NCI-H2107 (cell line): Measurements from ENCODE around the gene TP53I13.

ENCODE experiments used
- DNase-seq: peaks from one replicate; lab custom pipeline; 2025; lab: John Stamatoyannopoulos, UW

The TP53I13 gene

GRCh38 chr17:29593591-29594518 is 25.4 kb downstream of the TP53I13 start:
- DNase-seq, result no peak

- no peak for DNase-seq
These were observed 26.1 kb downstream of the TP53I13 start for GRCh38 chr17:29594519-29595090.

- DNase-seq, result no peak
These were observed 26.8 kb downstream of the TP53I13 start for GRCh38 chr17:29595107-29595942.

GRCh38 chr17:29595943-29596774 is 27.7 kb downstream of the TP53I13 start:
- DNase-seq, result no peak

GRCh38 chr17:29596811-29597210 is 28.3 kb downstream of the TP53I13 start:
- DNase-seq, result no peak

GRCh38 chr17:29597361-29598172 is 29.1 kb downstream of the TP53I13 start:
- no peak for DNase-seq

- DNase-seq, result no peak
These were observed 34.7 kb downstream of the TP53I13 start for GRCh38 chr17:29603109-29603674.

GRCh38 chr17:29607557-29608195 is 39.2 kb downstream of the TP53I13 start:
- no peak for DNase-seq

GRCh38 chr17:29608986-29609385 is 40.5 kb downstream of the TP53I13 start:
- DNase-seq, result no peak

GRCh38 chr17:29610395-29610794 is 41.9 kb downstream of the TP53I13 start:
- no peak for DNase-seq

GRCh38 chr17:29611351-29612093 is 43.0 kb downstream of the TP53I13 start:
- DNase-seq, result no peak

GRCh38 chr17:29612094-29612403 is 43.5 kb downstream of the TP53I13 start:
- no peak for DNase-seq

- no peak for DNase-seq
These were observed 44.1 kb downstream of the TP53I13 start for GRCh38 chr17:29612404-29613280.

GRCh38 chr17:29613352-29613837 is 44.9 kb downstream of the TP53I13 start:
- DNase-seq, result no peak

GRCh38 chr17:29613856-29614255 is 45.4 kb downstream of the TP53I13 start:
- DNase-seq, result no peak

GRCh38 chr17:29614349-29615047 is 46.0 kb downstream of the TP53I13 start:
- no peak for DNase-seq

- no peak for DNase-seq
These were observed 46.5 kb downstream of the TP53I13 start for GRCh38 chr17:29615048-29615385.
